ENCODE results near the gene NEDD4L. TPM values are rescaled to one million over a fixed set of nuclear protein-coding genes. Genes with fewer than 3 reads are reported as not detected.
"Not testable (repeated sequence)": the region's sequence is repeated elsewhere in the genome, so short reads cannot be mapped to it uniquely, and the experiment has no call there.

NEDD4L gene
- total and polyA plus RNA-seq, 2 donors = 15.1 to 56.9 TPM

GRCh38 chr18:58280191-58280590 is 236.2 kb downstream of the NEDD4L start:
- Histone ChIP-seq H3K27ac (ENCODE audit: low read depth) (no peak overlapping the region), H3K36me3 (ENCODE audit: insufficient read depth) (no peaks in the 10 kb centered on the region), H3K4me3 (ENCODE audit: low read depth, low read length) (no peak overlapping the region), H3K4me1 (ENCODE audit: insufficient read depth) (no peaks in the 10 kb centered on the region)
- DNase-seq (ENCODE audit: extremely low spot score) = no peak
- WGBS = 84% methylated on average over 8 of the region's 8 CpGs

- H3K27ac ChIP-seq (ENCODE audit: low read depth); H3K4me1 ChIP-seq (ENCODE audit: insufficient read depth); H3K36me3 ChIP-seq (ENCODE audit: insufficient read depth); DNase-seq (ENCODE audit: extremely low spot score); H3K4me3 ChIP-seq (ENCODE audit: low read depth, low read length): not testable (repeated sequence)
- 98% methylated on average over 11 of the region's 11 CpGs for WGBS
Observed at GRCh38 chr18:58282872-58283271, 238.8 kb downstream of the NEDD4L start.

- no peak overlapping the region for H3K4me3 ChIP-seq (ENCODE audit: low read depth, low read length)
- 83% methylated on average over 6 of the region's 6 CpGs for WGBS
- H3K27ac ChIP-seq (ENCODE audit: low read depth) = peak overlapping the region; percentile 60
- no peaks in the 10 kb centered on the region for H3K36me3 ChIP-seq (ENCODE audit: insufficient read depth)
- DNase-seq (ENCODE audit: extremely low spot score) = no peak
- no peaks in the 10 kb centered on the region for H3K4me1 ChIP-seq (ENCODE audit: insufficient read depth)
Observed at GRCh38 chr18:58284699-58285448, 240.8 kb downstream of the NEDD4L start.

GRCh38 chr18:58285449-58286130 is 241.6 kb downstream of the NEDD4L start:
- H3K36me3 ChIP-seq (ENCODE audit: insufficient read depth) = no peaks in the 10 kb centered on the region
- WGBS = 79% methylated on average over 4 of the region's 4 CpGs
- H3K4me3 ChIP-seq (ENCODE audit: low read depth, low read length) = no peak overlapping the region
- DNase-seq (ENCODE audit: extremely low spot score) = no peak
- peak overlapping the region; percentile 60 for H3K27ac ChIP-seq (ENCODE audit: low read depth)
- no peaks in the 10 kb centered on the region for H3K4me1 ChIP-seq (ENCODE audit: insufficient read depth)

GRCh38 chr18:58286632-58287352 is 242.8 kb downstream of the NEDD4L start:
- whole genome bisulfite sequencing = 70% methylated on average over 4 of the region's 4 CpGs
- no peaks in the 10 kb centered on the region for H3K36me3 ChIP-seq (ENCODE audit: insufficient read depth)
- peak overlapping the region; percentile 64 for H3K27ac ChIP-seq (ENCODE audit: low read depth)
- H3K4me1 ChIP-seq (ENCODE audit: insufficient read depth) = no peaks in the 10 kb centered on the region
- DNase-seq (ENCODE audit: extremely low spot score) = no peak
- no peak overlapping the region for H3K4me3 ChIP-seq (ENCODE audit: low read depth, low read length)

- Histone ChIP-seq H3K27ac (ENCODE audit: low read depth) (peak overlapping the region; percentile 83), H3K4me3 (ENCODE audit: low read depth, low read length) (no peak overlapping the region), H3K36me3 (ENCODE audit: insufficient read depth) (no peaks in the 10 kb centered on the region), H3K4me1 (ENCODE audit: insufficient read depth) (no peaks in the 10 kb centered on the region)
- no peak for DNase-seq (ENCODE audit: extremely low spot score)
- WGBS = 70% methylated on average over 11 of the region's 11 CpGs
Observed at GRCh38 chr18:58287353-58288274, 243.6 kb downstream of the NEDD4L start.

- DNase-seq (ENCODE audit: extremely low spot score) = no peak
- 77% methylated on average over 10 of the region's 10 CpGs for WGBS
- Histone ChIP-seq H3K27ac (ENCODE audit: low read depth) (peak overlapping the region; percentile 38), H3K36me3 (ENCODE audit: insufficient read depth) (no peaks in the 10 kb centered on the region), H3K4me1 (ENCODE audit: insufficient read depth) (no peaks in the 10 kb centered on the region), H3K4me3 (ENCODE audit: low read depth, low read length) (no peak overlapping the region)
Observed at GRCh38 chr18:58288921-58289797, 245.1 kb downstream of the NEDD4L start.

GRCh38 chr18:58290116-58290695 is 246.2 kb downstream of the NEDD4L start:
- no peak for DNase-seq (ENCODE audit: extremely low spot score)
- no peaks in the 10 kb centered on the region for H3K4me1 ChIP-seq (ENCODE audit: insufficient read depth)
- H3K4me3 ChIP-seq (ENCODE audit: low read depth, low read length) = no peak overlapping the region
- no peaks in the 10 kb centered on the region for H3K36me3 ChIP-seq (ENCODE audit: insufficient read depth)
- 23% methylated on average over 5 of the region's 5 CpGs for WGBS
- no peak overlapping the region for H3K27ac ChIP-seq (ENCODE audit: low read depth)

GRCh38 chr18:58291131-58291530 is 247.1 kb downstream of the NEDD4L start:
- Histone ChIP-seq H3K4me1 (ENCODE audit: insufficient read depth) (no peaks in the 10 kb centered on the region), H3K27ac (ENCODE audit: low read depth) (no peak overlapping the region), H3K4me3 (ENCODE audit: low read depth, low read length) (no peak overlapping the region), H3K36me3 (ENCODE audit: insufficient read depth) (no peaks in the 10 kb centered on the region)
- DNase-seq (ENCODE audit: extremely low spot score) = no peak
- WGBS = 97% methylated on average over 5 of the region's 5 CpGs

GRCh38 chr18:58292638-58293037 is 248.6 kb downstream of the NEDD4L start:
- H3K4me3 ChIP-seq (ENCODE audit: low read depth, low read length) = no peak overlapping the region

GRCh38 chr18:58297198-58297597 is 253.2 kb downstream of the NEDD4L start:
- Histone ChIP-seq H3K4me1 (ENCODE audit: insufficient read depth) (no peaks in the 10 kb centered on the region), H3K27ac (ENCODE audit: low read depth) (no peak overlapping the region), H3K4me3 (ENCODE audit: low read depth, low read length) (no peak overlapping the region), H3K36me3 (ENCODE audit: insufficient read depth) (no peaks in the 10 kb centered on the region)
- no peak for DNase-seq (ENCODE audit: extremely low spot score)
- 66% methylated on average over 4 of the region's 4 CpGs for WGBS

More at GRCh38 chr18:58292638-58293037, 248.6 kb downstream of the NEDD4L start:
- 44% methylated on average over 2 of the region's 2 CpGs for WGBS
- Histone ChIP-seq H3K27ac (ENCODE audit: low read depth) (no peak overlapping the region), H3K36me3 (ENCODE audit: insufficient read depth) (no peaks in the 10 kb centered on the region), H3K4me1 (ENCODE audit: insufficient read depth) (no peaks in the 10 kb centered on the region)
- no peak for DNase-seq (ENCODE audit: extremely low spot score)
